C4-2B (cell line): Measurements from ENCODE around the gene HBS1L.
"Not testable (repeated sequence)": the region's sequence is repeated elsewhere in the genome, so short reads cannot be mapped to it uniquely, and the experiment has no call there.

Experiments used
- CTCF ChIP-seq: fragments of 450-650 bp; conservative IDR thresholded peaks from 2 replicates; pipeline ENCODE4 v1.5.1; 2017; ENCODE audit warnings: mild to moderate bottlenecking
- ZFX ChIP-seq: fragments of 450-650 bp; IDR thresholded peaks from 2 replicates; pipeline ENCODE4 v1.6.1; 2017

GRCh38 chr6:135058299-135058698, 3.7 kb upstream of the HBS1L start:
- TF ChIP-seq CTCF, ZFX: not testable (repeated sequence)
